Chondrocyte (in vitro differentiated cells): ENCODE data around the gene SRP54. TPM values are rescaled to one million over a fixed set of nuclear protein-coding genes. Genes with fewer than 3 reads are reported as not detected.

Source experiments
- DNase-seq: peaks from one replicate; pipeline ENCODE4 v3.0.0; 2021; ENCODE audit warnings: mixed read lengths, low spot score
- H3K27ac Mint-ChIP-seq: one replicate; pipeline ENCODE4 v1.8.0; 2021; ENCODE audit warnings: mild to moderate bottlenecking, moderate library complexity, mixed read lengths; ENCODE audit not compliant: unreplicated experiment
- H3K27me3 Mint-ChIP-seq: 2 replicates; pipeline ENCODE4 v1.8.0; 2021; ENCODE audit warnings: low read depth, mixed read lengths
- H3K36me3 Mint-ChIP-seq: 2 replicates; pipeline ENCODE4 v1.8.0; 2021; ENCODE audit warnings: low read depth, mixed read lengths
- H3K4me1 Mint-ChIP-seq: 2 replicates; pipeline ENCODE4 v1.8.0; 2021; ENCODE audit warnings: low read depth, mild to moderate bottlenecking, mixed read lengths
- H3K4me3 Mint-ChIP-seq: one replicate; pipeline ENCODE4 v1.8.0; 2021; ENCODE audit warnings: mild to moderate bottlenecking, moderate library complexity, mixed read lengths; ENCODE audit not compliant: unreplicated experiment
- H3K9me3 Mint-ChIP-seq: 2 replicates; pipeline ENCODE4 v1.8.0; 2021; ENCODE audit warnings: low read depth, mixed read lengths
- CTCF ChIP-seq: fragments of 200-600 bp; sonication (generic); IDR thresholded peaks from 2 replicates; pipeline ENCODE4 v1.5.0; 2021; ENCODE audit warnings: antibody characterized with exemption, mild to moderate bottlenecking, moderate library complexity
- total RNA-seq: library from RNA; stranded (reverse); gene quantifications from 3 replicates; pipeline ENCODE4 v1.2.1, GENCODE V29; 2021

SRP54 gene
- total RNA-seq, 1 donor from 2014 or later: 54.4 TPM

GRCh38 chr14:34943506-34943905 is 39.3 kb upstream of the SRP54 start:
- no peaks in the 10 kb centered on the region for H3K4me1 Mint-ChIP-seq
- peaks cover 9% of the 10 kb centered on the region for H3K9me3 Mint-ChIP-seq
- no peaks in the 10 kb centered on the region for H3K27me3 Mint-ChIP-seq
- H3K27ac Mint-ChIP-seq: no peak overlapping the region
- peaks cover 14% of the 10 kb centered on the region for H3K36me3 Mint-ChIP-seq
- DNase-seq: no peak
- TF ChIP-seq CTCF: no peak
- H3K4me3 Mint-ChIP-seq: no peak overlapping the region

GRCh38 chr14:34944744-34945143 is 38.0 kb upstream of the SRP54 start:
- H3K36me3 Mint-ChIP-seq: peaks cover 14% of the 10 kb centered on the region
- H3K4me1 Mint-ChIP-seq: no peaks in the 10 kb centered on the region
- no peak overlapping the region for H3K4me3 Mint-ChIP-seq
- no peaks in the 10 kb centered on the region for H3K27me3 Mint-ChIP-seq
- no peak overlapping the region for H3K27ac Mint-ChIP-seq
- H3K9me3 Mint-ChIP-seq: peaks cover 9% of the 10 kb centered on the region
- TF ChIP-seq CTCF: no peak
- DNase-seq: no peak

- Mint-ChIP-seq H3K36me3 (peaks cover 18% of the 10 kb centered on the region), H3K4me1 (no peaks in the 10 kb centered on the region), H3K27me3 (no peaks in the 10 kb centered on the region), H3K4me3 (no peak overlapping the region), H3K9me3 (peaks cover 9% of the 10 kb centered on the region), H3K27ac (no peak overlapping the region)
- TF ChIP-seq CTCF: no peak
- no peak for DNase-seq
Observed at GRCh38 chr14:34946699-34947098, 36.1 kb upstream of the SRP54 start.

- Mint-ChIP-seq H3K4me1 (no peaks in the 10 kb centered on the region), H3K27ac (no peak overlapping the region)
Observed at GRCh38 chr14:34951286-34951685, 31.5 kb upstream of the SRP54 start.

GRCh38 chr14:34956931-34957330 is 25.9 kb upstream of the SRP54 start:
- Mint-ChIP-seq H3K4me3 (no peak overlapping the region), H3K27me3 (no peaks in the 10 kb centered on the region), H3K9me3 (no peaks in the 10 kb centered on the region), H3K36me3 (peaks cover 8% of the 10 kb centered on the region), H3K4me1 (no peaks in the 10 kb centered on the region), H3K27ac (no peak overlapping the region)
- no peak for TF ChIP-seq CTCF
- DNase-seq: no peak

More at GRCh38 chr14:34951286-34951685, 31.5 kb upstream of the SRP54 start:
- Mint-ChIP-seq H3K36me3 (peaks cover 8% of the 10 kb centered on the region), H3K4me3 (no peak overlapping the region), H3K27me3 (no peaks in the 10 kb centered on the region), H3K9me3 (no peaks in the 10 kb centered on the region)
- DNase-seq: no peak
- no peak for TF ChIP-seq CTCF
